GM21423 (cell line): Measurements from ENCODE around the gene CENPC.

Experiments used
- ATAC-seq: cut with Tn5 transposase; IDR thresholded peaks from one replicate; pipeline ENCODE4 v1.9.1; 2021; ENCODE audit warnings: mild to moderate bottlenecking, moderate library complexity; ENCODE audit not compliant: unreplicated experiment

Gene CENPC, protein sequence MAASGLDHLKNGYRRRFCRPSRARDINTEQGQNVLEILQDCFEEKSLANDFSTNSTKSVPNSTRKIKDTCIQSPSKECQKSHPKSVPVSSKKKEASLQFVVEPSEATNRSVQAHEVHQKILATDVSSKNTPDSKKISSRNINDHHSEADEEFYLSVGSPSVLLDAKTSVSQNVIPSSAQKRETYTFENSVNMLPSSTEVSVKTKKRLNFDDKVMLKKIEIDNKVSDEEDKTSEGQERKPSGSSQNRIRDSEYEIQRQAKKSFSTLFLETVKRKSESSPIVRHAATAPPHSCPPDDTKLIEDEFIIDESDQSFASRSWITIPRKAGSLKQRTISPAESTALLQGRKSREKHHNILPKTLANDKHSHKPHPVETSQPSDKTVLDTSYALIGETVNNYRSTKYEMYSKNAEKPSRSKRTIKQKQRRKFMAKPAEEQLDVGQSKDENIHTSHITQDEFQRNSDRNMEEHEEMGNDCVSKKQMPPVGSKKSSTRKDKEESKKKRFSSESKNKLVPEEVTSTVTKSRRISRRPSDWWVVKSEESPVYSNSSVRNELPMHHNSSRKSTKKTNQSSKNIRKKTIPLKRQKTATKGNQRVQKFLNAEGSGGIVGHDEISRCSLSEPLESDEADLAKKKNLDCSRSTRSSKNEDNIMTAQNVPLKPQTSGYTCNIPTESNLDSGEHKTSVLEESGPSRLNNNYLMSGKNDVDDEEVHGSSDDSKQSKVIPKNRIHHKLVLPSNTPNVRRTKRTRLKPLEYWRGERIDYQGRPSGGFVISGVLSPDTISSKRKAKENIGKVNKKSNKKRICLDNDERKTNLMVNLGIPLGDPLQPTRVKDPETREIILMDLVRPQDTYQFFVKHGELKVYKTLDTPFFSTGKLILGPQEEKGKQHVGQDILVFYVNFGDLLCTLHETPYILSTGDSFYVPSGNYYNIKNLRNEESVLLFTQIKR

DNA sequence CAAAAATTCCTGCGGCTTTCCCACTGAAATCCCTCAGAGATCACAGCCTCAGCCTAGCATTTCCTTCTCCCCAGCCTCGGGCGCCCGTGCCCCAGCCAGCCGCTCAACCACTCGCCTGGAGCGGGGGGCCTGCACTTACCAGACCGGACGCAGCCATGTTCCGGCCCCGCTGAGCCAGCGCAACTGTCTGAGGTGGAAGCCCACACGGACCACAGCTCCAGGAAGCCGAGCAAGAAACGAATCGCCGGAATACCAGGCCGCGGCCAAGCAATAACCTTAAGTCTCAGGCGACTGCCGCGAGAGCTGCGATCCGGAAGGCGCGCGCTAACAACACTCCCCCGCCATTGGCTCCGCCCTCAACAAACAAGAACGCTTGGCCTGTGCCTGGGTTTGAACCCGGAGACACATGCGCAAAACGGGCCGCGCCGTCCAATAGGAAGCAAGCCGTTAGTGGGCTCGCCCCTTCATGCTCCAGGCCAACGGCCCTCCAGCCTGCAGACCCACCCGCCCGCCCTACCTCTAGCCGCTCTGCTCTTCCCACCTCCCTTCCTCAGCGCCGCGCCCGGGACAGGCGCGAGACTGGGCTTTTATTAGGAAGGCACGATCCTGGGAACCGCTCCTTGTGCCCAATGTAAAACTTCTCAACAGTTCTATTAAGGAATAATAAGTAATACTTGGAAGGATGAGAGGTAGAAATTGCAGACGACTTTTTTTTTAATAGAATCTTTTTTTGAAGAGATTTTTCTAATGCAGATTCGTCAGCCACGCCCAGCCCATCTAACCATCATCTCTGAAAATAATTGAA, at the start of gene CENPC:
TSS of gene CENPC (minus strand) at position 305 of the 805 bp plus-strand sequence. CDS start at position 157, 148 bp downstream.
- ATAC-seq = peak; percentile 96

DNA sequence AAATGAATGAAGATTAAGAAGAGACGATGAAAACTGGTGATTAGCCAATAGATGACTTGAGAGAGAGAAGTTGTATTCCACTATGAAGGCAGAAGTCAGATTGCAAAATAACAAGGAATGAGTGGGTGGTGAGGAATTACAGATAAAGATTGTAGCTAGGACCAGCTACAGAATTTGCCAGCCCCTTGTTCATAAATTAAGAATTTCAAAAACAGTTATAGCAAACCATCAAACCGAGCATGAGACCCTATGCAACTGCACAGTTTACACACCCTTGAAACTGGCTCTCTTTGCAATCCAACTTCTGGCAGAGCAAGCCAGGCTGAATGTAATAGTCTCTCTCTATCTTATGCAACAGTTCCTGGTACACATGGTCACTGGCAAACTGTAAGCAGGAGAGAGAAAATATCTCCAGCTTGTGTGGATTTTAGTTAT, 48.5 kb upstream of the CENPC start:
- ATAC-seq = no peak

DNA sequence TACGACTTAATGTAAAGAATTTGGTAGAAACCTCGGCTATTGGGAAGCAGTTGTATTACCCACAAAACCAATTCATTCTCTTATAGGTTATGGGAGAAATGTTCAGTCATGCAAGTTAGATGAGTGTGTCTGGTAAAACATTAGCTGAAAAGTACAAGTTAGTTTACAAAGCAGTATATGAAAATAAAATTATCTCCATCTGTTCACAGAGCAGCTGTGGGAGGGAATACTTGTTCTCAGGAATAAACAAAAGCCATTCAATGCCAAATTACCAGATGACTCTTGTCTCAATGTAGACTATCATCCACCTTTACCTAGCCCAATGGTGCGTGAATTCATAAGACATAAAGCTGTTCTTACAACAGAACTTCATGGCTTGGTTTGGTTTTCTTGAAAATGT, 41.9 kb upstream of the CENPC start:
- no peak for ATAC-seq

DNA sequence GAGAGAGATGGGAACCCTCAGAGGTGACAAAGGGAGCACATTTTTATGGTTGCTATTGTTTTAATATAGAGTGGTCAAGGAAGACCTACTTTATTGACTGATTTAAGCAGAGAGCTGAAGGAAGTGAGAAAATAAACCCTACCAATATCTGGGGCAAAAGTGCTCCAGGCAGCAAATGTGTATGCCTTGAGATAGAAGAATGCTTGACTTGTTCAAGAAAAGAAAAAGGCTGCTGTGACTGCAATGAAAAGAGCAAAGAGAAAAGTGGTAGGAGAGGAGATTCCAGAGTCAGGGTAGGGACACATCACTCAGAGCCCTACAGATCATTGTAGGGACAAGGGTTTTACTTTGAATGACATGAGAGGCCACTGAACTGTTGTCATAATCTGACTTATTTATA, 39.2 kb upstream of the CENPC start:
- no peak for ATAC-seq

DNA sequence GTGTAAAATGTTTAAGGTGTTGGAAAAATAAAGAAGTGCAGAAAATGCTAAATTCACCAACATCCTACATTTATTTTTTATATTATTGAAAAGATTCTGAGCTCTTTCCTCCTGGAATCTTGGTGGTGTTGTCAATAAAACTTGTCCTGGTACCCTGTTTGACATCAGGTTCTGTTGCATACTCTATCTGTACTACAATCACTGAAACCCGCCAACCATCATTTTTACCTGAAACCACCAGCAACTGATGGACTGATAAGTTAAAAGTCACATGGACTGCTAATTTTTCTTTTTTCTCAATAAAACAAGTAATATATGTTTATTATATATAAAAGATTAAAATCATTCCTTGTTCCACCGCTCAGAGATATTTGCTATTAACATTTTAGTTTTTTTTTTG, 36.6 kb upstream of the CENPC start:
- ATAC-seq = no peak

DNA sequence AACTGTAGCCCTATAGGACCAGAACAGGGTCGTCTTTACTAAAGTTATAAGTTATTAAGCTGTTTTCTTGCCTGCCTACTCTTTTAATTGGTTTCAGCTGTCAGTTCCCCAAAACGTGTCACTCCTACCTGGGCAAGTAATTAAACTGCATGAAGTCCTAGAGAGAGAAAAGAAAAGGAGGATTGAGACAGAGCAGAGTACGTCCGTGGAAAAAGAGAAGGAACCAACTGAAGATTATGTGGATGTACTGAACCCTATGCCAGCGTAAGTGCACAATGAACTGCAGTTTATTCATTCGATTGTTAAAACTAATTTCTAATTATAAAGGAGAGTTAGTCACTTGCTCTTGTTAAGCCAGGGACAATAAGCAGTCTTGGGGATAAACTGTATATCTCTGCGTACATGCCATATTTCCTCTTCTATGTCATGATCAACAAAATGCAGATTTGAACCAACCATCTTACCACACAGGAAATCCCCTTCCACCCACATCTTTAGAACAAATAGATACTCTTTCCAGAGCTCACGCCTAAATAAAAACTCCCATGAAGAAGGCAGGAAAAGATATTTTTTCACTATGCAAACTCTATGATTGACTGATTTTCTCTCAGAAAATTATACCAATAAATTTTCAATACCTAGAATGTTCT, 36.0 kb upstream of the CENPC start:
- peak; percentile 40 for ATAC-seq

DNA sequence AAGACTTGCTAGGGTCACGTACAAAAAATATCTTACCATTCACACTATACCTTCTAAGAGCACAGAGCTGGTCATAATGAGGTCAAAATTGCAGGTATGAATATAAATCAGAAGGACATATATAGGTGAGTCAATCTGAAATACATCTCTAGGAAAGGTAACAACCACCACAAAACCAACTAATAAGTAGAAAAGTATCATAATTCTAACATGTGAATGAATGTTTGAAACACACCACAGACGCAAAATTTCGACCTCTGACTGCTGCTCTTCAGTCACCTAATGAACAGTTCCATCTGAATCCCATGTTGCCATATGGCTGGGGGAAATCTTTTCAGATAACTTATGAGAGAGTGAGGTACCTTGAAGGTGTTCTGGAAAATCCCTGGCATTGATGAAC, 35.3 kb upstream of the CENPC start:
- ATAC-seq = peak; percentile 29

DNA sequence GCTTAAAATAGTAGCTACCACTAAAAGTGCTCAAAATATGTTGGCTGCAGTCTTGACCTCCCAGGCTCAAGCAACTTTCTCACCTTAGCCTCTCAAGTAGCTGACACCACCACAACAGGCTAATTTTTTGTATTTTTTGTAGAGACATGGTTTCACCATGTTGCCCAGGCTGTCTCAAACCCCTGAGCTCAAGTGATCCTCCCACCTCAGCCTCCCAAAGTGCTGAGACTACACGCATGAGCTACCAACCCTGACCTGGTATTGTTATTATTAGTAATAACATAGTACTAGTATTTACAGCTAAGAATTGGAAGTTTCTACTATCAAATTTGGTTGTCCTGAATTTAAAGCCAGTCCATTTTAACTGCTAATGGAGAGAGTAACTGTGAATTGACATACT, 31.2 kb upstream of the CENPC start:
- no peak for ATAC-seq

DNA sequence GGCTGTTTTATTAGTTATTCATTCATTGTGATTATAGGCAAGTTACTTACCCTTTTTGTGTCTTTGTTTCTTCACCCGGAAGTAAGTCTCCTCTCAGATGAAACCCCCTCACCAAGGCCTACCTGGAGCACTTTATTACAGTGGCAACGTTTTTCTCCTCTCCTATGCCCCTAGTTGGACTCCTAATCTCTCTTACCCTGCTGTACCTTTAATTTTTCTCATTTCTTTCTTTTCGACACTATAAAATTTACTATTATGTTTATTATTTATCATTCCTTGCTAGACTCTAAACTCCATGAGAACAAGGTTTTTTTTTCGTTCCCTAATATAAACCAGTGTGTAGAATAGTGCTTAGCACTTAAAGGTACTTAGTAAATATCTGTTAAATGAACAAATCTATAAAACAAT, 30.8 kb upstream of the CENPC start:
- no peak for ATAC-seq

DNA sequence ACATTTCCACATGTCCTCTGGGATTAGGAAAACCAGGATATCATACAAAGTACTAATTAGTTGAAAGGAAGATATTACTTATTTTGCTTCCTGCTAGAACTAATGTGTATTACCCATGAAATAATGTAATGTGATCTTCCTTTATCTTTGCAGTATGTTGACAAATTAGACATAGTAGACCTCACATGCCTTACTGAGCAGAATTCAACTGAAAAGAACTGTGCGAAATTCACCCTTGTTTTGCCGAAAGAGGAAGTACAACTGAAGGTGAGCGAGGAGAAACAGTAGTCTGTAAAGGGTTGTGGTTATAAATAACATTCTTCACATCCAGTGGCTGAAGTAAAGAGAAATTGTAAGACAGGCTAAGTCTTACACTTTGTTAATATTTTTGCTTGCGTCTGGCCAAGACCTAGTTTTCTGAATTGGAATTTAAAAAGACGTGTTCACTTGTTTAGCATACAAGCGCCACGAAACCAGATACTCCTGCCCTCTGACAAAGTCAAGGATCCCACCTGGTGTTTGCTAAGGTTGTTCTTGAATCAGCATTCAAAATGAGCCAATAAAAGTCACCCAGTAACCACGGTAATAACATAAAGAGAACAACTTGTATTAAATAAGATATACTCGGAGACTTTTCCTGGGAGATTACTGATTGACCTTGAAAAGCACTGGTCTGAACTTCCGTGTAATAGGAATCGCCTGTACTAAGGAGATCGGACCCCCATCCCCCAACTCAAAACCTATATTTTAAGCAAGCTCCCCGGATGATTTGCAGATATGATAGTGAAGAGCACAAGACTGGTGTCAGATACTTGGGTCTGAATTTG, 30.1 kb upstream of the CENPC start:
- peak; percentile 90 for ATAC-seq

DNA sequence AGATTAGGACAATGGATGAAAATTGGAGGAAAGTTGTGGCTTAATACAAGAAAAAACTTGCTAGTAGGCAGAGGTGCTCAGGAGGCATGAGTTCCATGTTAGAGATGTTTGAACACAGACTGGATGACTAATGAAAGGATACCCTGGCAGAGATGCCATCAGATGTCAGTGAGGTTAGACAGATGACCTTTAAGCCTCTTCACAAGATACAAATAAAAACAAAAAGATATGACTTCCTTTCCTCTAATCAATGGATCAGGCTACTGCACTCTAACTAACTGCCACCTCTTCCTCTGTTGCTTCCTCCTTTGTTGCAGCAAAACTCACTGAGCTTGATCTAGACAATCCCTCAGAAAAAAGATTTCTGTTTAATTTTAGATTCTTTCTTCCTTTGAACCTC, 27.9 kb upstream of the CENPC start:
- ATAC-seq = no peak

DNA sequence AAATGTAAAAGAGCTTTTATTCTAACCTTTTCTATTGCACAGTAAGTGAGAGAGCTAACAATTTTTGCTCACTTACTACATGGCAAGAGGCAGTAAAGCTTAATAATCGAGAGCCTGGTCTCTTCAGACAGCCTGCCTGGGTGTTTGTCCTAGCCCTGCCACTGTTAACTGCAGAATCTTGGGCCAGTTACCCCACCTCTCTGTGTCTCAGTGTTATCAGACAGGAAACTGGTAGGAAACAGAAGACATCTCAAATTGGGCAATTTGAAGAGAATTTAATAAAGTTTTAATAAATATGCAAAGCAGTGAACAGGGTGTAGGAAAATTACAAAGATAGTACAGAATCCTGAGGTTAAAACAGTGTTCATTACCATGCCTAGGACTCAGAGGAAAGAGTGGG, 26.7 kb upstream of the CENPC start:
- ATAC-seq = no peak

DNA sequence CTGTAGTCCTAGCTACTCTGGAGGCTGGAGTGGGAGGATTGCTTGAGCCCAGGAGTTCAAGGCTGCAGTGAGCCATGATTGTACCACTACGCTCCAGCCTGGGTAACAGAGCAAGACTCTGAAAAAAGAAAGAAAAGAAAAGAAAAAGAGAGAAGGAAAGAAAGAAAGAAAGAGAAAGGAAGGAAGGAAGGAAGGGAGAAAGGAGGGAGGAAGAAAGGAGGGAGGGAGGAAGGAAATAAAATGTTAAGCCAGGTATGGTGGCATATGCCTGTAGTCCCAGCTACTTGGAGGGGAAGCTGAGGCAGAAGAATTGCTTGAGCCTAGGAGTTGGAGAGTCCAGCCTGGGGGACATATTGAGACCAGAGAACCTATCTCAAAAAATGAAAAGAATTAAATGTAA, 25.2 kb upstream of the CENPC start:
- no peak for ATAC-seq

DNA sequence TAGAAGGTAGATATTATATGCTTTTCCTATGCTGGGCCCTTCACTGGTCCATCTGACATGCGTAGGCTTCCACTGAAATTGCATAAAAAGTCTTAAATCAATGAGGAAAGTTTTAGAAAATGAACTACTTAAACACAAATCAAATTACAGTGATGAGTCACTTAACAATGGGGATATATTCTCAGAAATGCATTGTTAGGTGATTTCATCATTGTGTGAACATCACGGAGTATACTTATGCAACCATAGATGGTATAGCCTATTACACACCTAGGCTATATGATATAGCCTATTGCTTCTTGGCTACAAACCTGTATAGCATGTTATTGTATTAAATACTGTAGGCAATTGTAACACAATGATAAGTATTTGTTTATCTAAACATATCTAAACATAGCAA, 23.5 kb upstream of the CENPC start:
- ATAC-seq = no peak

DNA sequence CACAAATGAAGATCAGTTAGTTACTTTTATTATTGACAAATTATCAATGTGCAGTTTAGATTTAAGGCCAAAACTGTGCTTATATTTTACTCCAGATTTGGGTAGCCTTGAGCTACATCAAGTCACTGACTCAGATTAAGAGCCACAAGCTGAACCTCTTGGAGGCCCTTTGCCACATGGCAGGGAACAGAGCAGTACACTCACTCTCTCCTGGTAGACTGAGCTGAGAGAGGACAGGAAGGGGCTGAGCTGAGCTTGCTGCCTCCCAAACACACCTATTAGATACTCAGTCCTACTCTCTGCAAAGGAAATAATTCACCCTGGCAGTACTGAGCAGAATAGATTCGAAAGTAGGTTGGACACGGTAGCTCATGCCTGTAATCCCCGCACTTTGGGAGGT, 21.0 kb upstream of the CENPC start:
- no peak for ATAC-seq

DNA sequence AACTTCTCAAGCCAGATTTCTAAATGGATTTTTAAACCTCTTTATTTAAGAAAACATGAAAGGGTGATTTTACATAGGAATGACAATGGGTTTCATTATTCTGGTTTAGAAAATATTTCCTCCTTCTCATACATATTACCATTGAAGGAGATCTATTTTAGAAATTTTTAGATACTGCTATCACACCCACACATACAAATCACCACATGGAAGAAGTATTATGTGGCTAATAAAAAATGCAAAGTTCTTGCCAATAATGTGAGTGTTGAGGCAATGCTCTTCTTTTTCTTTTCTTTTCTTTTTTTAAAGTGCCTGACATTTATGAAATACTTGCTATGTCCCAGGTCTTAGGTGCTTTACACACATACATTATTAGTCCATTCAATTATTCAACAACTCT, 20.0 kb upstream of the CENPC start:
- ATAC-seq = no peak

DNA sequence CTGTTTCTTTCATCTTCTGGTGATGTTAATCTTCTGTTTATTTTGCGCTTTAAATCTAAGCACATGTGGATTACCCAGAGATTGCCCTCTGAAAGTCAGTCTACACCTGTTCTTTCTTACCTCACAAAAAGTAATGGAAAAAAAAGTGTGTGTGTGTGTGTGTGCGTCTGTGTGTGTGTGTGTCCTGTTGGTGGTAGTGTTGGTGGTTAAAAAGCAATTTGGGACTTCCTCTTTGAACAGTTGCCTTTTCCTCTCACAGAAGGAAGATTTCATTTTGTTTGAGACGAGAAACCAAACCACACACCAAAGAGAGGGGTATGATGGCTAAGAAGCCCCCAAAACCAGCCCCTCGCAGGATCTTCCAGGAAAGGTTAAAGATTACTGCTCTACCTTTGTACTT, 13.2 kb upstream of the CENPC start, which contains the start of gene STAP1:
TSS of gene STAP1 (plus strand) at position 235 of the 400 bp plus-strand sequence. CDS start at position 318, 83 bp downstream.
- peak; percentile 69 for ATAC-seq

DNA sequence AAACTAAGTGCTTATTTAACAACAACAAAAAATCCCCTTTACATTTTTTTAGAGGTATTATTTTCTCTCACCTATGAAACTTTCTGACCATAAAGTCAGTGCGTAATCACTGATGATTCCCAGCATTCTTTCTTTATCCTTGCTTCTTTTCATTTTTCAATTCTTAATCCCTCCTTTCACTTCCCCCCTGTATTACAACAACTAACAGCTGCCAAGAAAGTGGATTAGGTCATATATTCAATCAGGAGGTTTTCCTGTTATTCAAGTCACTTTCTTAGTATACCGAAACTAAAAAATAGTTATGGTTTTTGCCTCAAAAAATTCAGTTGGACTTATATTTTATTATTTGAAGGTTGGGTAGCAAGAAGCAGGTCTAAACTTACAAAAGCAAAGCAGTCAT, 11.1 kb upstream of the CENPC start:
- no peak for ATAC-seq

DNA sequence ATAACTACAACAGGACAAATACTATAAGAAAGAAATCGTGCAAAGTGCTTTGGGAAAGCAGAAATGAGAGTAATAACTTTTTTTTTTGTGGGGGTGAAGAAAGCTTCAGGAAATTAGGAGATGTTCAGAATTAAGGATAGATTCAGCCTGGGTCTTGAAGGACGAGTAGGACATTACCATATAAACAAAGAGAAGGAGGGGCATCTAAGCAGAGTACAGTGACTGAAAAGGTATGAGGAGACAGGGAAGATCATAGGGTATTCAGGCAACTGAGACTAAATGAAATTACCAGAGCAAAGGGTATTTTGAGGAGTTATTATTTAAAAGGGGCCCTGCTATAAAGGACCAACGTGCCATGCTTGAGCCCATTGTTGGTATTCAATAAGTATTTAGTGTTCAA, 10.1 kb upstream of the CENPC start:
- ATAC-seq = no peak

DNA sequence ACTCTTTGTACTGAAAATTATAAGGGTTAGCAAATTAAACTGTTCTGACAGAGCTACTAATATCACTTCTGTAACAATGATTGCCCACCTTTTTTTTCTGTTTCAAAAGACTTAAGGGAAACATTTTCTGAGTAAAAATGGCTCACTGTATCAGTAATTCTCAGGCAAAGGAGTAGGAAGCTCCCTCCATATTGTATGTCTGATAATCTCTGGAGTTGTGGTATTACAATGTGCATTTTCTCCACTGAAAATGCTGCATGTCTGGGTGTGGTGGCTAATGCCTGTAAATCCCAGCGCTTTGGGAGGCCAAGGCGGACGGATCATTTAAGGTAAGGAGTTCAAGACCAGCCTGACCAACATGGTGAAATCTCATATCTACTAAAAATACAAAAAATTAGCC, 8.8 kb upstream of the CENPC start:
- no peak for ATAC-seq
